WERI-Rb-1 (cell line): ENCODE data around the gene MN1.

Experiments used
- DNase-seq: peaks from one replicate; pipeline ENCODE4 v3.0.0-alpha.2; 2020
- H3K27ac ChIP-seq: fragments of 250-450 bp; sonication (Bioruptor Pico); 2 replicates; pipeline ENCODE4 v1.5.1; 2020; ENCODE audit warnings: mild to moderate bottlenecking, moderate library complexity
- H3K27me3 ChIP-seq: fragments of 250-450 bp; sonication (Bioruptor Pico); 2 replicates; pipeline ENCODE4 v1.5.1; 2021; ENCODE audit warnings: mild to moderate bottlenecking, low read depth, moderate library complexity; ENCODE audit not compliant: insufficient read depth, severe bottlenecking
- H3K36me3 ChIP-seq: fragments of 250-450 bp; sonication (Bioruptor Pico); 2 replicates; pipeline ENCODE4 v1.5.1; 2020; ENCODE audit warnings: mild to moderate bottlenecking, moderate library complexity
- H3K4me3 ChIP-seq: 2 replicates; pipeline ENCODE4 v1.5.1; 2011; ENCODE audit warnings: low read depth, mild to moderate bottlenecking, control low read depth, low read length
- H3K9me3 ChIP-seq: fragments of 250-450 bp; sonication (Bioruptor Pico); 2 replicates; pipeline ENCODE4 v1.5.1; 2021; ENCODE audit warnings: mild to moderate bottlenecking, moderate library complexity; ENCODE audit not compliant: severe bottlenecking
- TF ChIP-seq, protein P1 (sequence below): IDR thresholded peaks from 2 replicates; pipeline ENCODE4 v1.5.1; 2011; ENCODE audit warnings: low read depth, mild to moderate bottlenecking, control low read depth, inconsistent platforms, low read length

The MN1 gene

DNA sequence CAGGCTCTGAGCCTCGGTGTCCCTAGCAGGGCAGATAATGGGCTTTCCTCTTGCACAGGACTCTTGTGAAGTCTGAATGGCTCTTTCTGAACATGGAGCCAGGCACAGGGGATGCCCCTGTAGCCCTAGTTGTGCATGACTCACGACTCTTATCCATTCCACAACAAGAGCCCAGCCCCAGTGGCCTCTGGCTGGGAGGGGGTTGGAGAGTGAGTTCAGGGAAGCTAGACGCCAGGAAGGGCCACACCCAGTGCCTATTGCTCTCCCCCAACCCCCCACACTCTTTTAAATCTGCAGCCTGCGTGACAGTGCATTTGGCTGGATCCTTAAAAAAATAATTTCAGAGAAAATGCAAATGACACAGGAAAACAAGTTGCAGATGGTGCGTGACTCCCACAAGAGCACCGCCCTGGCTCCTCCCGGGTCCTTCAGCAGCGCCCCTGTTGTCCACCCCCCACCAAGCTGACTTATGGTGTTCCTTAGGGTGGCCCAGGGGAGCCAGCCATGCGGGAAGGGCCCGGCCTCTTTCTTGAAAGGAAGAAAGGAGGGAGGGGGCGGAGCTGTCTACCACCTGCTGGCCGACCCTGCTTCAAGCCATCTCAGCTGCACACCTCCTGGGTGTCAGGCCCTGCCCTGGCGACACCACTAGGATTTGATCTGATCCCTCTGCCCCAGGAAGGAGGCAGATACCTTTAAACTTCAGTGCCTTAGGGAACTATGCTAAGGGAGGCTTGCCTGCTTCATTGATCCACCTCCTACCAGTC lies 74.7 kb downstream of the MN1 start:
- Histone ChIP-seq H3K36me3 (no peaks in the 10 kb centered on the region), H3K27ac (no peak overlapping the region), H3K27me3 (no peaks in the 10 kb centered on the region), H3K9me3 (no peaks in the 10 kb centered on the region), H3K4me3 (no peak overlapping the region)
- TF ChIP-seq, protein P1, sequence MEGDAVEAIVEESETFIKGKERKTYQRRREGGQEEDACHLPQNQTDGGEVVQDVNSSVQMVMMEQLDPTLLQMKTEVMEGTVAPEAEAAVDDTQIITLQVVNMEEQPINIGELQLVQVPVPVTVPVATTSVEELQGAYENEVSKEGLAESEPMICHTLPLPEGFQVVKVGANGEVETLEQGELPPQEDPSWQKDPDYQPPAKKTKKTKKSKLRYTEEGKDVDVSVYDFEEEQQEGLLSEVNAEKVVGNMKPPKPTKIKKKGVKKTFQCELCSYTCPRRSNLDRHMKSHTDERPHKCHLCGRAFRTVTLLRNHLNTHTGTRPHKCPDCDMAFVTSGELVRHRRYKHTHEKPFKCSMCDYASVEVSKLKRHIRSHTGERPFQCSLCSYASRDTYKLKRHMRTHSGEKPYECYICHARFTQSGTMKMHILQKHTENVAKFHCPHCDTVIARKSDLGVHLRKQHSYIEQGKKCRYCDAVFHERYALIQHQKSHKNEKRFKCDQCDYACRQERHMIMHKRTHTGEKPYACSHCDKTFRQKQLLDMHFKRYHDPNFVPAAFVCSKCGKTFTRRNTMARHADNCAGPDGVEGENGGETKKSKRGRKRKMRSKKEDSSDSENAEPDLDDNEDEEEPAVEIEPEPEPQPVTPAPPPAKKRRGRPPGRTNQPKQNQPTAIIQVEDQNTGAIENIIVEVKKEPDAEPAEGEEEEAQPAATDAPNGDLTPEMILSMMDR = no peak
- DNase-seq = peak; percentile 43

GRCh38 chr22:27726331-27726685 lies 75.2 kb downstream of the MN1 start:
- DNase-seq = no peak
- no peaks in the 10 kb centered on the region for H3K36me3 ChIP-seq
- no peaks in the 10 kb centered on the region for H3K27me3 ChIP-seq
- no peak overlapping the region for H3K27ac ChIP-seq
- H3K4me3 ChIP-seq = no peak overlapping the region
- TF ChIP-seq, protein P1 = no peak
- no peaks in the 10 kb centered on the region for H3K9me3 ChIP-seq

GRCh38 chr22:27725661-27726060 lies 75.9 kb downstream of the MN1 start:
- H3K4me3 ChIP-seq = no peak overlapping the region
- H3K36me3 ChIP-seq = no peaks in the 10 kb centered on the region
- no peaks in the 10 kb centered on the region for H3K9me3 ChIP-seq

GRCh38 chr22:27724709-27725108 lies 76.8 kb downstream of the MN1 start:
- Histone ChIP-seq H3K36me3 (no peaks in the 10 kb centered on the region), H3K27ac (no peak overlapping the region), H3K9me3 (no peaks in the 10 kb centered on the region), H3K4me3 (no peak overlapping the region), H3K27me3 (no peaks in the 10 kb centered on the region)
- TF ChIP-seq, protein P1 = no peak
- DNase-seq = no peak

More at GRCh38 chr22:27725661-27726060, 75.9 kb downstream of the MN1 start:
- Histone ChIP-seq H3K27ac (no peak overlapping the region), H3K27me3 (no peaks in the 10 kb centered on the region)
- DNase-seq = no peak
- TF ChIP-seq, protein P1 = no peak

DNA sequence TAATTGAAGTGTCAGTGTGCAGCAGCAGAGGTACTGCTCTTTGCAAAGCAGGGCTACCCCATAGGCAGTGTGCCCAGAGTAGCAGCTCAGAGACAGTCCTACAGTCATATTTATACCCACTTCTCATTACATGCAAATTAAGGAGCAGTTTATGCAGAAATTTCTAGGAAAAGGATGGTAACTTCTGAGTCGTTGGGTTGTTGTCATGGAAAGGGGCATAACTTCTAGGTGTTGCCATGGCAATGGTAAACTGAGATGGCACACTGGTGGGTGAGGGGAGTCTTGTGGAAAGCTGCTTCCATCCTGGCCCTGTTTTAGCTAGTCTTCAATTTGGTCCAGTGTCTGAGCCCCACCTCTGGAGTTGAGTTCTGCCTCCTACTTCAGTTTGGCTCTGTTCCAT lies 77.4 kb downstream of the MN1 start:
- TF ChIP-seq, protein P1 = no peak
- Histone ChIP-seq H3K27ac (no peak overlapping the region), H3K36me3 (no peaks in the 10 kb centered on the region), H3K9me3 (no peaks in the 10 kb centered on the region), H3K4me3 (no peak overlapping the region), H3K27me3 (no peaks in the 10 kb centered on the region)
- no peak for DNase-seq

DNA sequence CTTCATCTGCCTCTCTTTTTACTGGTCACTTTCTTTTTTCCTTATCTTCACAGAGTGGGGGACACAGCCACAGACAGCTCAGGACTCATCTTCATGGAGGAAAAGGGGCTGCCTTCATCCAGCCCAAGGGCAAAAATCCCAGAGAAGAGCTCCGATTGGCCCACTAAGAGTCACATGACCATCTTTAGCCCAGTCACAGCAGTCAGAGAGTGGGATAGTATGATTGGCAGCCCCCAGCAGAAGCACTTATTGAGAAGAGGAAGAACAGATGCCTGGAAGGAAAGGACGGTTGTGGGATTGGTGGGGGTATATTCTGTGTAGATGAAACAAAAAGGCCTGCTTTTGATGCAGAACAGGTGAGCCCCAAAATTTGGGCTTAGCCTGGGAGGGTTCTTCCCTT lies 77.8 kb downstream of the MN1 start:
- no peaks in the 10 kb centered on the region for H3K36me3 ChIP-seq
- TF ChIP-seq, protein P1 = no peak
- no peak overlapping the region for H3K4me3 ChIP-seq
- no peak for DNase-seq
- no peak overlapping the region for H3K27ac ChIP-seq
- H3K27me3 ChIP-seq = no peaks in the 10 kb centered on the region
- H3K9me3 ChIP-seq = no peaks in the 10 kb centered on the region
